ENCODE data around the gene PRKAG2. TPM values are rescaled to one million over a fixed set of nuclear protein-coding genes. Genes with fewer than 3 reads are reported as not detected.
"Not testable (repeated sequence)": the region's sequence is repeated elsewhere in the genome, so short reads cannot be mapped to it uniquely, and the experiment has no call there.

Gene PRKAG2
- total RNA-seq, 1 donor from 2014 or later = 15.7 TPM

DNA sequence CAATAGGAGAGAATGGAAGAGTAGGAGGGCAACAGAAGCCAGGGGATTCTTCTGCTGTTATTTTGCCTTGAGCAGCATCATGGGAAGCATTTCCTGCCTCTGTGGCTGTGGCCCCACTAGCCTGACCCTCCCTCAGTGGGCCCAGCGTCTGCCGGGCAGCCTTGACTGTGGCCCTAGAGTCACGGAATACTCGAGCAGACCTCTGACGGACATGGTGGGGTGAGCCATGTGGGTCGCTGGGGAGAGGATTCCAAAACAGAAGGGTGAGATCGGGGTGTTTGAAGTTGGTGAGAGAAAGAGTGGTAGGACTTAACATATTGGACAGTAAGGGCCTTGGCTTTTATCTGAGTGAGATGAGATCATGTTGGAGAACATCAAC, 8.3 kb upstream of the PRKAG2 start:
- intact Hi-C loops (cut with micrococcal nuclease) = no loop called here

DNA sequence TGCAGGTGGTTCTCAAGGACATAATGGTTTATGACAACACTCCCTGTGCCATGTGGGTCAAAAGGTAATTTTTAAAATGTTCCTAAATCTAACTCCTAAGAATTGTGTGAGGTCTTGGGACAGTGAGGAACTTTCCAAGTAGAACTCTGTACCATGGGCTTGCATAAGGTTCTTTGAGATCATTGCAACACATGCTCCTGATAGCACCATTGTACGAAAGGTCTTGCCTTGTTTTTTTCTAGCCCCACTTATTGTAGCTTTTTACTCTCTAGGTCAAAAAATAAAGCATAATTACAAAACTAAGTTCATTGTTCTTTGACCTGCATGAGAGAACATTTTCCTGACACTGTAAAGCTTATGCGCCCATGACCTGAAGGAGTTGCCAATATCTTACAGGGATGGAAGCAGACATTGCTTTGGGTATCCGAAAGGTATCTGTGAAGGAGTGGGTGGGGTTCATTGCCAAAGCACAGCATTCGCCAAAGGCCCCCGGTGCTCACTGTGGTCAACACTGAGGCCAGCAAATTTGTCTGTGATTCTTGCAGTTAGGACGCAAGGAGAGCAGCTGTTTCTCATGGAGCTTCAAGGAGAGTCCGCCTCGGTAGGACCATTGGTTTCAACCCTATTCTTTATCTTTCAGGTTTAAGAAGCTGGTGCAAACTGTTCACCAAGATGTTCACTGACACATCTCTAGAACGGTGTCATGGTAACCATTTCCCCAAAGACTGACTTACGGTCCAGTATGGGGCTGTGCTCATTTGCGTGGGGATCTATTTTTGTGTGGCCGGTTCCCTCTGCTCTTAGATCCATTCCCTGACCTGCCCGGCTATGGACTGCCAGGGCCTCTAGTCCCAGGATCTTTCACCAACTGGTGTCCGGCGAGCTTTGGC, 7.6 kb upstream of the PRKAG2 start:
- intact Hi-C loops (cut with micrococcal nuclease) = no loop called here

GRCh38 chr7:151883857-151884256, 6.9 kb upstream of the PRKAG2 start:
- intact Hi-C loops (cut with micrococcal nuclease) = no loop called here

DNA sequence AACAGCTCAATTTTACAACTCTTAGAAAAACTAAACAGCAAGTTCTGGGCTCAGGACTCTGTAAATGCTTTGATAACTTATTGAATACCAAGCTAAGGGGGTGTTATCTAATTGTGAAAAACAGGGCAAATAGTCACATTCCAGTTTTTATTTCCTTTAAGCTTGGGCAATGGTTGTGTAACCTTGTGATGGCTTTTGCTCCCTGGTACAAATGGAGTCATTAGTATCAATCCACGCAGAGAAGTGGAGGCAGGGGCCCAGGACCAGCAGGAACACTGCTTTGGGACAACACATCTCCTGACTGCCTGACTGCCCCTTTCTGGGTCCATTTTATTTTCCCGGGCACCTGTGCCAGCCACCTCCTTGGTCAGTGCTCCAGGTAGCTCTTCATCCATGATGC, 5.8 kb upstream of the PRKAG2 start:
- intact Hi-C loops (cut with micrococcal nuclease) = no loop called here

GRCh38 chr7:151880688-151881087, 3.8 kb upstream of the PRKAG2 start:
- intact Hi-C loops (cut with micrococcal nuclease) = no loop called here

GRCh38 chr7:151877911-151878835, 1.3 kb upstream of the PRKAG2 start:
- intact Hi-C loops (cut with micrococcal nuclease) = loop anchor here (1.0 to 5.0 kb wide), 8 partner anchors 41 to 879 kb away; partner anchors contain the start of genes ACTR3B, GALNT11 and KMT2C

- intact Hi-C loops (cut with micrococcal nuclease) = loop anchor here (2.0 to 5.0 kb wide), 5 partner anchors 39 to 881 kb away; partner anchors contain the start of genes ACTR3B and KMT2C
Measured at GRCh38 chr7:151875942-151876898, 695 bp downstream of the PRKAG2 start.

DNA sequence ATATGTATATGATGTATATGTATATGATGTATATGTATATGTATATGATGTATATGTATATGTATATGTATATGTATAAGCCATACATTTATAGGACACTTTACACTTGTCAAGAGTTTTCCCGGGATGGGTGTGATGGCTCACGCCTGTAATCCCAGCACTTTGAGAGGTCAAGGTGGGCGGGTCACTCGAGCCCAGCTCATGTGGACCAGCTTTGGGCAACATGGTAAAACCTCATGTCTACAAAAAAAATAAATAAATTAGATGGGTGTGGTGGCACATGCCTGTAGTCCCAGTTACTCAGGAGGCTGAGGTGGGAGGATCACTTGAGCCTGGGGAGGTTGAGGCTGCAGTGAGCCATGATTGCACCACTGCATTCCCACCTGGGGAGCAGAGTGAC, 2.4 kb downstream of the PRKAG2 start:
- intact Hi-C loops (cut with micrococcal nuclease) = not testable (repeated sequence)

DNA sequence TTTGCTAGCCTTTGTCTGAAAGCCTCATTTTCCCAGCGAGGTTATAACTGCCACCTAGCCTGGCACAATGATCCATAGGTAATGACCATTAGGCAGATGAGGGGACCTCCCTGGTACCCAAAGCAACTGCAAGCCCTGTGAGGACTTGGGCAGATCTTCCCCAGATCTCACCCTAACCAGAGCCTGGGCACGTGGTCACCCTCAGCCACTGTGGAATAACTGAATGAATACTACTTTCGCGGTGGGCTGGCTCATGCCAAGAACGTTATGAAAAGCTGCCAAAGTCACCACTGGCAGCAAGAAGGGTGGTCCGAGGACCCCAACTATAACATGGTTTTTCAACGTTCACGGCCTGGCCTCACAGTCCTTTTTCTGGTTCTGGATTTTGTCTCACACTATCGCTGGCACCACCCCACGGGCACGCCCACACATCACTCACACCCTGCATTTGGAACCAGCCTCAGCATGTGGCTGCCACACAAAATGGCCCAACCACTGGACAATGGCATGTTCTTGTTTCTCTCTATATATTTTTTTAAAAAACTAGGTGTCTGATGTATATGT, 3.4 kb downstream of the PRKAG2 start:
- intact Hi-C loops (cut with micrococcal nuclease) = no loop called here

DNA sequence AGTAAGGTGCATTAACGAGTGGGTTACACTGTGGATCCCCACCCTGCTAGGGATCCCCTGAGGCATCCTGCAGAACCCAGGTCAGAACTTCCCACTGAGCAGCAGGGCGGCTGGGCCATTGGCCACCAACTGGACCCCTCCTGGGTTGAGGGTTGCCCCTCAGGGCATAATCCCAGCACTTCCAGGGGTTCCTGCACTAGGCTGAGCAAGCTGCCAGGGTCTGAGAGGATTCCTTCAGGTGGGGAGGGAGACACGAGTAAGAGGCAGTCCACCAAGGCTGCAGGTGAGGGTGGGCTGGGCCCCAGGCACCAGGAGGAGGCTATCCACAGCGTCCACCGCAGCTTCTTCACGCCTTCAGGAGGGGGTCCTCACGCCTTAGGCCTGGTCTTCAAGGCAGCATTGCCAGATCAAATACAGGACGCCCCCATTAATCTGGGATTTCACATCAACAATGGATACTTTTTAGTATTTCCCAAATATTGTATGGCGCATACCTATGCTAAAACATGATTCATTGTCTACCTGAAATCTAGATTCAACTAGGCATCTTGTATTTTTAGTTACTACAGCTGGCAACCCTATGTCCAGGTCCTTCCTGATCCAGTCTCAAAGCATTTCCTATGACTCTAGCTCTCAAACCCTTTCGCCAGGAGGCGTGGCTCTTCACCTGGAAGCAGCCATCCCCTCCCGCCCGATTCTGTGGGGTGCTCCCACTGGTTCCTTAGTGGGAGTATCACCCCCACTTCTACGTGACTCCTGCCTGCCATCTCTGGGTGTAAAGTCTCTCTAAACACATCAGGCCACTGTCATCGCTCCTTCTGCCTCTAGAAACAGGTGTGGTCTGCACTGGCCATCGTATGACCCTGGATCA, 4.1 kb downstream of the PRKAG2 start:
- intact Hi-C loops (cut with micrococcal nuclease) = no loop called here

DNA sequence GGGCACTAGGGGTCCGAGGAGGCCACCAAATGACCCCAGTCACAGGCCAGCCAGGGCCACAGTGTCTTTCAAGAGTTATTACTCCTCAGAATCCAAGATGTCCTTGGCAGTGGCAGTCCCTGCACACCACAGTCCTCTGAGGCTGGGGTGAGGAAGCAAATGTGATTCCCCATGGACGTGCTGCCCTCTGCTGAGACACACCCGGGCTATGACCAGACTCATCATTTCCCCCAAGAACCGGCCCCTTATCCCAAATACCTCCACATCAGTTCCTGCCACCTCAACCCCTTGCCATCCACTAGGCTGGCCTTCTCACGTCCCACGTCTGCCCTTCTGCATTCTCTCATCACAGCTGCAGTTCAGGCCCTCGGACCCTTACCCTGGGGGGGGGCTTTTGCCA, 5.0 kb downstream of the PRKAG2 start:
- intact Hi-C loops (cut with micrococcal nuclease) = no loop called here

DNA sequence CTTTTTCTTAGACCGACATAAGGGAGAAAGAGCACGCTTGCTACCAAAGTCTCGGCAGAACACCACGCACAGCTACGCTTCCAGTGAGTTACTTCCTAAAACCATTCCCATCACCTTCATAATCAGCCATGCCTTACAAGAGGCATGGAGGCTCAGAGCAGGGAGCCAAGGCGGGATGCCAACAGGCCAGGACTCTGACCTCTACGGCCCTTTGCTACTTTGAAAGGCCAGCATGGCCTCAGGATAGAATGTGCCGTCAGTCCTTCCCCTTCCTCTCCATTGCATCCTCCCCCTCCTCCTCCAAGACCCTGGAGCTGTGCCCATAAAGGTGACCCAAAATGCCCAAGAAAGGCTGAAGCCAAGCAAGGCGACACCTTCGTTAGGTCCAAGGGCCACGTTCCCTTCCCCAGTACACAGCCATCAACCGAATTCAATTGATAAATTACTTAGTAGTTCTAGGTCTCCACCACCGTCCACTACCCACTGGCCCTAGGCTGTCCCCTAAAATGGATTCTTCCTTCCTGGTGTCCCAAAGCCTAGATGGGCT, 5.7 kb downstream of the PRKAG2 start:
- intact Hi-C loops (cut with micrococcal nuclease) = no loop called here

GRCh38 chr7:151869968-151870918, 6.7 kb downstream of the PRKAG2 start:
- intact Hi-C loops (cut with micrococcal nuclease) = no loop called here

GRCh38 chr7:151869455-151869854, 7.5 kb downstream of the PRKAG2 start:
- intact Hi-C loops (cut with micrococcal nuclease) = no loop called here

GRCh38 chr7:151869109-151869428, 7.8 kb downstream of the PRKAG2 start:
- intact Hi-C loops (cut with micrococcal nuclease) = no loop called here

DNA sequence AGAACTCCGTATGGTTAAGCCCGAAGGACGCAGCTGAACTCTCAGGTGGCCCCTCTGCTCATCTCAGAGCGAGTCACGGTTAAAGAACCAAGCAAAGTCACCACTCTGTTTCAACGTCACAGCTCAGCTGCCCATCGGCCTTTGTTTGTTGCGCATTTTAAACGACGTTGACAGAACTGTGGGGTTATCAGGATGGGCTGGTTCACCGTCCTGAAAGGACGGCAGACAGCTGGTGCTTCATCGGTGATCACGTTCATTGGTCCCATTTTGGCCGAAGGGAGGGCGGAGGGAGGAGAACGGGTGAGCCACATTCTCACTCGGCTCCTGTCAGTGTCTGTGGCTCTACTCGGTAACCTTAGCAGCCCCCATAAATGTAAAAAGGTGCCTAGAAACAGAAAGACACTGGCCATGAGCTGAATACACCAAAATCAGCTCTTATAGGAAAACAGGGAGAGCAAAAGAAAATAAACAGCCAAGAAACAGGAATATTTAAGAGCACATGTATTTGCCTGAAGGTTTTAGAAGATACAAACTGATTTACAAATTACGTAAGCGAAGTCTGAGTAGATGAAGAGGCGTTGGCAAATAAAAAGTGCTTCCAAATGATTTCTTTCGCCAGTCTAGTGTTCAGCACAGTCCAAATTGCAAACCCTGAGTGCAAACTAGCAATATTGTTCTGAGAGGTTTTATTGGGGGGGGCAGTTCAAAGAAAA, 8.4 kb downstream of the PRKAG2 start:
- intact Hi-C loops (cut with micrococcal nuclease) = no loop called here

DNA sequence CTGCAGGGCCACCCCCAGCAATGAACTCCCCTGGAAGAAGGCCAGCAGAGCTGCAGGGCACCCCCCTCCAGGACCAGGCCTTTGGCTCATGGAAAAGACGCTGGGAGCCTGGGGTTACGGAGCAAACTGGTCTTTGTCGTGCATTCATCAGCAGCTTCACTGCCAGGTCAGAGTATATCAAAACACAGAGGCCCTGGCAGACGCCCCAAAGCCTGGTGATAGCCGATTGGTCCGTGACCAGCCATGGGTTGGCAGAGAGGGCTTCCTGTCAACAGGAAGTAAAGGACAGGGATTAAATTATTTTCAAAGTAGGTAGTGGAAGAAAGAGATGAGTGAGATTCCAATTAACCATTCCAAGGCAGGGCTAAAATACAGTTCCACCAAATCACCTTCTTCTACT, 9.0 kb downstream of the PRKAG2 start:
- intact Hi-C loops (cut with micrococcal nuclease) = no loop called here
